ENCODE data around the gene ZNF846. TPM values are rescaled to one million over a fixed set of nuclear protein-coding genes. Genes with fewer than 3 reads are reported as not detected.

The ZNF846 gene
- total RNA-seq, 1 experiment from 2014 or later = 5.3 TPM

- H3K9me3 ChIP-seq = no peaks in the 10 kb centered on the region; the same call in none of the 2 replicates
- ChIA-PET CTCF (no interaction called here), POLR2A (no interaction called here)
- Mint-ChIP-seq H3K9me3 (ENCODE audit: unreplicated experiment) (peaks cover 22% of the 10 kb centered on the region), H3K36me3 (ENCODE audit: insufficient read depth, unreplicated experiment) (no peaks in the 10 kb centered on the region), H3K27ac (ENCODE audit: unreplicated experiment) (peak overlapping the region; percentile 59), H3K27me3 (ENCODE audit: insufficient read depth, unreplicated experiment) (no peaks in the 10 kb centered on the region), H3K4me1 (ENCODE audit: low read depth, unreplicated experiment) (no peaks in the 10 kb centered on the region), H3K4me3 (ENCODE audit: unreplicated experiment) (no peak overlapping the region)
- no peak overlapping the region for H3K4me3 ChIP-seq (ENCODE audit: low read depth, low read length)
- no peaks in the 10 kb centered on the region for H3K36me3 ChIP-seq (ENCODE audit: control insufficient read depth, insufficient read depth, low read length)
- BruUV-seq (replicated peaks) = no TSS peak
- no peak for TF ChIP-seq CTCF (IDR thresholded peaks at IDR 0.05; ENCODE audit: insufficient read depth in 1 of 2, low read depth in 1 of 2, low read length in 1 of 2, severe bottlenecking in 1 of 2, unreplicated experiment in 1 of 2)
- no peaks in the 10 kb centered on the region for H3K27me3 ChIP-seq (replicated peaks; ENCODE audit: control insufficient read depth, insufficient read depth, low read length)
- H3K4me1 ChIP-seq = 0 out of 2 replicates have a peak, but pooled peaks cover 5% of the 10 kb centered on the region
- DNase-seq = peak; percentile 19 to 32
- intact Hi-C loops (cut with micrococcal nuclease; ENCODE audit: unreplicated experiment) = no loop called here
Measured at GRCh38 chr19:9702186-9702585, 66.4 kb downstream of the ZNF846 start.

Other genes starting within 250 kb of the ZNF846 start
- gene ZNF426, start 230.1 kb downstream of the ZNF846 start, total RNA-seq (2022) = 4.6 and 6.6 TPM in 2 replicates
- gene ZNF121, start 184.2 kb downstream of the ZNF846 start, total RNA-seq (2022) = 35.5 and 38.4 TPM in 2 replicates
- 23.7 and 27.4 TPM in 2 replicates for gene ZNF561, start 147.5 kb downstream of the ZNF846 start, total RNA-seq (2022)
- gene ZNF562, start 93.6 kb downstream of the ZNF846 start, total RNA-seq (2022) = 23.0 and 23.7 TPM in 2 replicates
- gene FBXL12, start 50.3 kb upstream of the ZNF846 start, total RNA-seq (2022) = 37.6 and 39.9 TPM in 2 replicates
- gene UBL5, start 59.2 kb upstream of the ZNF846 start, total RNA-seq (2022) = 345 and 359 TPM in 2 replicates
- 63.3 and 65.3 TPM in 2 replicates for gene PIN1, start 66.6 kb upstream of the ZNF846 start, total RNA-seq (2022)
- 0.30 and 0.34 TPM in 2 replicates for gene OLFM2, start 167.8 kb upstream of the ZNF846 start, total RNA-seq (2022)
- gene COL5A3, start 241.8 kb upstream of the ZNF846 start, total RNA-seq (2022) = not detected in 2 replicates
- not detected in 2 replicates for gene RDH8, start 244.7 kb upstream of the ZNF846 start, total RNA-seq (2022)